SK-N-DZ (cell line): ENCODE results near the gene KRT4.
"Not testable (repeated sequence)": the region's sequence is repeated elsewhere in the genome, so short reads cannot be mapped to it uniquely, and the experiment has no call there.

Experiments used
- DNase-seq: peaks from one replicate; pipeline ENCODE4 v3.0.0-alpha.2; 2015; ENCODE audit warnings: low spot score

Gene KRT4

GRCh38 chr12:52774629-52775250 is 39.2 kb downstream of the KRT4 start:
- no peak for DNase-seq

DNA sequence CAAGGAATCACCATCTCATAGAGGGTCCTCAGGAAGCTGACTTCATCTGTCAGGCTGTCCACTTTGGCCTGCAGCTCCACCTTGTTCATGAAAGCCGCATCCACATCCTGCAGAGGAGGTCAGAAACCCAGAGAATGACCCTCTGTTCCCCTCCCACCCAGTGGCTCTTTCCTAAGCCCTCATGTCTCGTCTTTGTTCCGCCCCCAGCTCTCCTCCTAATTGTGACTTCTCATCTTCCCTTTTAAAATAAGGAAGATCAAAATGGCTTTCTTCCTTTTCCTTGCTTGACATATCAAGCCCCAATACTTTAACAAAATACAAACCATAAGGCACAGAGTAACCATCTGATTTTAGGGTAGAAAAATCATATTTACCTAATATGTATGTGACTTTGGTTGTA is 41.1 kb downstream of the KRT4 start:
- DNase-seq, result no peak

GRCh38 chr12:52772188-52772587 is 41.7 kb downstream of the KRT4 start:
- DNase-seq, result no peak

- DNase-seq, result no peak
These were observed 42.4 kb downstream of the KRT4 start for GRCh38 chr12:52771505-52771904.

DNA sequence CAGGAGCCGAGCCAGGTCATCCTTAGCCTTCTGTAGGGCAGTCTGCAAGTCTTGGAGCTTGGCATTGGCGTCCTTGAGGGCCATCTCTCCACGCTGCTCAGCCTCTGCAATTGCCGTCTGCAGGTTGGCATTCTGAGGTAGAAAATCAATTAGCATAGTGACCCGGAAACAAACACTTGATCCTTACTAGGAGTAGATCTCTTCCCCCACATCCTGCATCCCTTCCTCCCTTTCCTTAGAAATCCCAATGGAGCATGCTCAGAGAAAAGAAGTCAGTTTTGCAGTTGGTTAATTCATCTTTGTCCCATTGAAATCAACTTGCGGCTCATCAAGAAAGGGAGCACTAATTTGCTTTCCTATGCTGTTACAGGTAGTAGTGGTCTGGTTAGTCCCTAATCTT is 42.8 kb downstream of the KRT4 start:
- no peak for DNase-seq

- no peak for DNase-seq
These were observed 44.0 kb downstream of the KRT4 start for GRCh38 chr12:52769946-52770345.

DNA sequence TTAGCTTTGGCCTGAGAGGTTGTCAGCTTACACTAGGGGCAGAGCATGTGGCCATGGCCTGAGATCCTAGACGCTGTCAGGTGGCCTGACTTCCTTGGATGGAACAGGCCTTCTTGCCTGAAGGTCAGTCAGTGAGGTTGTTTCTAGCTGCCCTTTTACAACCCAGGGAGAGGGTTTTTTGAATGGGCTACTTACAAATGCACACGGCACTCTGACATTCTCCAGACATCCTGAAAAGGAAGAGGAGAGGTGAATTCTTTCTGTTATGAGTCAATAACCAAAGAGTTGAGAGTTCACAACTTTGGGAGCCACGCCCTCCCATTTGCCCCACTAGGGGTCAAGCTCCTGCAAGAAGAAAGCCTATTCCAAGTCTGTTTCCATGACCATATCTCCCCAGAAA is 44.6 kb downstream of the KRT4 start:
- no peak for DNase-seq

DNA sequence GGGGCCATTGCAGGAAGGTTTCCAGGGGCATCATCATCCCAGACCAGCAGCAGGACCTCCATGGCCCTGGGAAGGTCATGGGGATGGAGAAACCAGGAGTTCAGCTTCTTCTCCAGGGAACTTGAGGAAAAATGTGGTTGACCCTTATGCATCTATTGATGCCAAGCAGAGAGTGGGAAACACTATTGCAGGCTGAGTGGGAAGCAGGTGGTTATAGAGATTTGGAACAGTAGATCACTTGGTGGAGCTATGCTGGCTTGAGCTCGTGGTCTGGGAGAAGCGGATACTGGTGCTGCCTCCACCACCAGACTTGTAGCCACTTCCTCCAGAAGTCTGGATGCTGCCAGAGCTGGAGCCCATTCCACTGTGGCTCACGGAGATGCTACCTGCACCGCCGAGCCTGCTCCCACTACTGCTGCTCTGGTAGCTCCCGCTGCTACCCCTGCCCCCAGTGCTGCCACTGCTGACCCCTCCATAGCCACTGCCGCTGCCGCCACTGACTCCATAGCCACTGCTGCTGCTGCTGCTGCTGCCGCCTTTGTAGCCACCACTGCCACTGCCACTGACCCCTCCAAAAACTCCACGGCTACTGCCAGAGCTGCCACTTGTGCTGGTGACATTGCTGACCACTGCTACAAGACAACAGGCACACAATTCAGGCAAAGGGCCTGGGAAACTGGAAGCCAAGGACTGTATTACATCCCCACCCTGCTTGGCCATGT is 45.3 kb downstream of the KRT4 start:
- no peak for DNase-seq

GRCh38 chr12:52767427-52767826 is 46.5 kb downstream of the KRT4 start:
- no peak for DNase-seq

DNA sequence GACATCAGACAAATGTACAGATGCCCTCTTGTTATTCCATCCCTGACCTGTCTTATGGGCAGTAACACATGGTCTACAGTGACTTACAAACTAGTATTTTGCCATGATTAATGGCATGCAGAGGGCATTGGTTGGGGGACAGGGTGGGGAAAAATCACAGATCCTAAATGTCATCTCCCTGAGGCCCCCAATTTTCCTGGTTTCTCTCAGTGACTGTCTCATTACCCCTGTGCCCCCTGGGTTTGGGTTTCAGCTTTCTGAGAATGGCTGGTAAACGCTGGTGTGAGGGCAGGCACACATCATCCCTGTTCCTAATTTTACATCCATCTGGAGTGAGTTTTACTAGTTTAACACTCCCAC is 46.9 kb downstream of the KRT4 start:
- DNase-seq, result no peak

- DNase-seq, result no peak
These were observed 47.4 kb downstream of the KRT4 start for GRCh38 chr12:52766351-52767019.

DNA sequence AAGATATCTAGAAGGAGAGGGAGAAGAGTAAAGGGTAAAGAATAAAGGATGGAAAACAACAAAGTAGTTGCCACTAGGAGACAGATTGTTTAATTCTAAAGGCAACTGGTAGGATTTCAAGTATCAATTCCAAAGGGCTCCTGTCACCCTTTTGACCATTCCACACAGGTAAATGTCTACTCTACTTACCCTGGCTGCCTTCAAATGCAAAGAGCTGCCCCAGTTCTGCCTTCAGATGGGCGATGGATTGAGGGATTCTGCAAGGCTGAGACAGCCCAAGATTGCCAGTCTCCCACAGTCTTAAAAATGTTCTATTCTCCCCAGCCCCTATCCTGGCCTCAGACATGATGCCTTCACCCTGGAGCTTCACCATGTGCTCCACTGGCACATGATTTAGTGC is 48.2 kb downstream of the KRT4 start:
- DNase-seq, result no peak

- DNase-seq, result no peak
These were observed 49.9 kb downstream of the KRT4 start for GRCh38 chr12:52763991-52764390.

- no peak for DNase-seq
These were observed 50.8 kb downstream of the KRT4 start for GRCh38 chr12:52763036-52763659.

DNA sequence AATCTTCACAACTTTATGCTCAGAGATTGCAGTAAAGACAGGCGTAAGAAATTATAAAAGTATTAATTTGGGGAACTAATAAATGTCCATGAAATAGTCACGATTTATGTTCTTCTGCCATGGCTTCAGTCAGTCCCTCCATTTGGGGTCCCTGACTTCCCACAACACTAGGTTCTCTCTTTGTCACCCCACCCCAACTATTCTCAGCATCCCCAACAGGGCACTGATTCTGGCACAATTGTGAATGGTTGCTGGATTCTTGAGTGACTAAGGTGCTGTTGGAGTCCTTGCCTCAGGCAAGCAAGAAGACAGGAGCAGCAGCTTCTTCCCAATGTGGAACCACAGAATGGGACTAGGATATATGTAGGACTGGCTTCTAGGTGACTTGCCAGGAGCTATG is 52.1 kb downstream of the KRT4 start:
- DNase-seq, result no peak

- not testable (repeated sequence) for DNase-seq
These were observed 52.7 kb downstream of the KRT4 start for GRCh38 chr12:52761218-52761617.

DNA sequence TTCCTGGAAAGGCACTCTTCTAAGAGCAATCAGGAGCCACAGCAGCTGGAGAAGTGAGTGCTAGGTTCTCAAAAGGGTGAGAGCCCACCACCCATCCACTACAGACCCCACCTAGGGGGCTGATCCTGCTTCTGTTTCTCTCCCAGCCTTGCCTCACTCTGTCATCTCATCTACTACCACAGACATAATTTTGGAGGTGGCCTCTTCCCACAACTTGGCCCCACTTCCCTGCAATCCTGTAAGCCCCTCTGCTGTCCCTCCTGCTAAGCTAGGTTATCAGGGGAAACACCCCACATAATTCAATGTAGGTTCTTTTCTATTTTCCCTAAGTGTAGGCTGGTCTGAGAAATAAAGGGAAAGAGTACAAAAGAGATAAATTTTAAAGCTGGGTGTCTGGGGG is 53.3 kb downstream of the KRT4 start:
- no peak for DNase-seq

DNA sequence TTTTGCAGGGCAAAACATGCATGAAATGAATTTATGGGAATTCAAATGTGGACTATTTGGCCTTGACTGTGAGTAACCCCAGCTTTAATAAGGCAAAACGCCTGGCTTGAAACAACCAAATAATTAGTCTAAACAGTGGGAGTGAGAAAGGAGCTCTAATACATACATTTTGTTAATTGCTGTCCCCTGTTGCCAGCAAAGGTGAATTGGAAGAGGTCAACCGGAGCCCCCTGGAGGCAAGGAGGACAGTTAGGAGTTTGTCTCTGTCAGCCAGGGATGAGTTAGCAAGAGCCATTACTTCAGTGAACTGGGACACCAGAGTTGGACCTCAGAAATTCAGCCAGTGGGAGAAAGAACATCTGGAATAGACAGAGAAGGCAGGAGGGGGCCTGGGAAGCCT is 54.2 kb downstream of the KRT4 start:
- DNase-seq, result no peak

- DNase-seq, result no peak
These were observed 54.7 kb downstream of the KRT4 start for GRCh38 chr12:52759218-52759617.

- no peak for DNase-seq
These were observed 56.3 kb downstream of the KRT4 start for GRCh38 chr12:52757449-52758176.
